ENCODE results near the gene MEF2C.

MEF2C gene

GRCh38 chr5:88895681-88896501, 12.9 kb upstream of the MEF2C start:
- H3K4me3 Mint-ChIP-seq = no peak overlapping the region
- H3K4me1 Mint-ChIP-seq = no peaks in the 10 kb centered on the region
- no peak overlapping the region for H3K27ac Mint-ChIP-seq
- H3K36me3 Mint-ChIP-seq = no peaks in the 10 kb centered on the region
- H3K9me3 Mint-ChIP-seq = no peaks in the 10 kb centered on the region
- no peak for DNase-seq (ENCODE audit: low spot score in 2 of 2)
- ATAC-seq = no peak

- H3K27ac Mint-ChIP-seq = no peak overlapping the region
- H3K4me3 Mint-ChIP-seq = no peak overlapping the region
- H3K36me3 Mint-ChIP-seq = no peaks in the 10 kb centered on the region
- no peaks in the 10 kb centered on the region for H3K4me1 Mint-ChIP-seq
- no peak for DNase-seq (ENCODE audit: low spot score in 2 of 2)
- no peak for ATAC-seq
- peaks cover 2% of the 10 kb centered on the region for H3K9me3 Mint-ChIP-seq
These were observed 9.7 kb upstream of the MEF2C start for GRCh38 chr5:88892669-88893068.

GRCh38 chr5:88890070-88890781, 7.2 kb upstream of the MEF2C start:
- peaks cover 2% of the 10 kb centered on the region for H3K9me3 Mint-ChIP-seq
- no peak overlapping the region for H3K27ac Mint-ChIP-seq
- no peaks in the 10 kb centered on the region for H3K4me1 Mint-ChIP-seq
- no peak for ATAC-seq
- H3K36me3 Mint-ChIP-seq = no peaks in the 10 kb centered on the region
- H3K4me3 Mint-ChIP-seq = peak overlapping the region; percentile 30
- no peak for DNase-seq (ENCODE audit: low spot score in 2 of 2)

- Mint-ChIP-seq H3K4me3 (peak overlapping the region; percentile 30), H3K27ac (no peak overlapping the region), H3K4me1 (peaks cover under 1% of the 10 kb centered on the region), H3K36me3 (no peaks in the 10 kb centered on the region), H3K9me3 (peaks cover 2% of the 10 kb centered on the region)
- DNase-seq (ENCODE audit: low spot score in 2 of 2) (no peak), ATAC-seq (peak; percentile 21)
These were observed 6.4 kb upstream of the MEF2C start for GRCh38 chr5:88889189-88890069.

- no peak for ATAC-seq
- Mint-ChIP-seq H3K9me3 (peaks cover 2% of the 10 kb centered on the region), H3K4me3 (peak overlapping the region; percentile 30), H3K27ac (no peak overlapping the region), H3K36me3 (no peaks in the 10 kb centered on the region), H3K4me1 (peaks cover 6% of the 10 kb centered on the region)
- no peak for DNase-seq (ENCODE audit: low spot score in 2 of 2)
These were observed 5.8 kb upstream of the MEF2C start for GRCh38 chr5:88888848-88889188.

- no peak overlapping the region for H3K4me3 Mint-ChIP-seq
- H3K27ac Mint-ChIP-seq = no peak overlapping the region
- H3K4me1 Mint-ChIP-seq = peaks cover 12% of the 10 kb centered on the region
These were observed 5.3 kb upstream of the MEF2C start for GRCh38 chr5:88888291-88888690.

GRCh38 chr5:88887342-88887741, 4.4 kb upstream of the MEF2C start:
- H3K4me1 Mint-ChIP-seq = peaks cover 21% of the 10 kb centered on the region
- no peak for DNase-seq (ENCODE audit: low spot score in 2 of 2)
- no peak overlapping the region for H3K27ac Mint-ChIP-seq
- no peak for ATAC-seq
- no peak overlapping the region for H3K4me3 Mint-ChIP-seq
- peaks cover 2% of the 10 kb centered on the region for H3K9me3 Mint-ChIP-seq
- H3K36me3 Mint-ChIP-seq = no peaks in the 10 kb centered on the region

More at GRCh38 chr5:88888291-88888690, 5.3 kb upstream of the MEF2C start:
- Mint-ChIP-seq H3K36me3 (no peaks in the 10 kb centered on the region), H3K9me3 (peaks cover 2% of the 10 kb centered on the region)
- DNase-seq (ENCODE audit: low spot score in 2 of 2) (no peak), ATAC-seq (no peak)

GRCh38 chr5:88886746-88887341, 3.9 kb upstream of the MEF2C start:
- no peak for ATAC-seq
- no peak for DNase-seq (ENCODE audit: low spot score in 2 of 2)
- peaks cover 21% of the 10 kb centered on the region for H3K4me1 Mint-ChIP-seq

GRCh38 chr5:88886252-88886651, 3.3 kb upstream of the MEF2C start:
- Mint-ChIP-seq H3K27ac (no peak overlapping the region), H3K36me3 (no peaks in the 10 kb centered on the region), H3K4me1 (peaks cover 21% of the 10 kb centered on the region), H3K4me3 (no peak overlapping the region), H3K9me3 (peaks cover 2% of the 10 kb centered on the region)
- no peak for DNase-seq (ENCODE audit: low spot score in 2 of 2)
- ATAC-seq = no peak

More at GRCh38 chr5:88886746-88887341, 3.9 kb upstream of the MEF2C start:
- no peak overlapping the region for H3K27ac Mint-ChIP-seq
- peaks cover 2% of the 10 kb centered on the region for H3K9me3 Mint-ChIP-seq
- no peak overlapping the region for H3K4me3 Mint-ChIP-seq
- no peaks in the 10 kb centered on the region for H3K36me3 Mint-ChIP-seq

GRCh38 chr5:88885002-88885401, 2.0 kb upstream of the MEF2C start:
- Mint-ChIP-seq H3K27ac (no peak overlapping the region), H3K4me3 (no peak overlapping the region)

GRCh38 chr5:88884608-88884877, 1.6 kb upstream of the MEF2C start:
- H3K4me1 Mint-ChIP-seq = peaks cover 21% of the 10 kb centered on the region
- H3K4me3 Mint-ChIP-seq = peak overlapping the region; percentile 74
- no peak for DNase-seq (ENCODE audit: low spot score in 2 of 2)
- peaks cover 2% of the 10 kb centered on the region for H3K9me3 Mint-ChIP-seq
- no peak for ATAC-seq
- no peaks in the 10 kb centered on the region for H3K36me3 Mint-ChIP-seq
- no peak overlapping the region for H3K27ac Mint-ChIP-seq

More at GRCh38 chr5:88885002-88885401, 2.0 kb upstream of the MEF2C start:
- Mint-ChIP-seq H3K9me3 (peaks cover 2% of the 10 kb centered on the region), H3K4me1 (peaks cover 21% of the 10 kb centered on the region), H3K36me3 (no peaks in the 10 kb centered on the region)
- ATAC-seq (no peak), DNase-seq (ENCODE audit: low spot score in 2 of 2) (no peak)

GRCh38 chr5:88883836-88884607, 1.0 kb upstream of the MEF2C start:
- peak; percentile 40 for ATAC-seq
- DNase-seq (ENCODE audit: low spot score in 2 of 2) = no peak
- Mint-ChIP-seq H3K9me3 (peaks cover 2% of the 10 kb centered on the region), H3K36me3 (no peaks in the 10 kb centered on the region), H3K4me1 (peaks cover 21% of the 10 kb centered on the region), H3K27ac (no peak overlapping the region), H3K4me3 (peak overlapping the region; percentile 74)

- ATAC-seq (no peak), DNase-seq (ENCODE audit: low spot score in 2 of 2) (no peak)
- H3K27ac Mint-ChIP-seq = no peak overlapping the region
- no peaks in the 10 kb centered on the region for H3K9me3 Mint-ChIP-seq
- H3K4me1 Mint-ChIP-seq = peaks cover 21% of the 10 kb centered on the region
- peak overlapping the region; percentile 74 for H3K4me3 Mint-ChIP-seq
- H3K36me3 Mint-ChIP-seq = no peaks in the 10 kb centered on the region
These were observed 527 bp downstream of the MEF2C start for GRCh38 chr5:88882276-88883038.

GRCh38 chr5:88881571-88881971, 1.4 kb downstream of the MEF2C start:
- Mint-ChIP-seq H3K9me3 (no peaks in the 10 kb centered on the region), H3K4me1 (peaks cover 21% of the 10 kb centered on the region), H3K27ac (no peak overlapping the region), H3K36me3 (no peaks in the 10 kb centered on the region), H3K4me3 (no peak overlapping the region)
- ATAC-seq = no peak
- no peak for DNase-seq (ENCODE audit: low spot score in 2 of 2)
